Heart left ventricle (tissue), 16 donors: ENCODE results near the gene PSTPIP1. TPM values are rescaled to one million over a fixed set of nuclear protein-coding genes. Genes with fewer than 3 reads are reported as not detected.

ENCODE experiments used
- ATAC-seq, 4 donors: fragments of 200-7000 bp; cut with Tn5 transposase; one replicate each; pipeline ENCODE4 v1.9.1; 2020 to 2022; ENCODE audit warnings: moderate library complexity in 4 of 4, mild to moderate bottlenecking in 3 of 4, moderate number of reproducible peaks in 1 of 4
- DNase-seq, 5 donors: peaks; one replicate each; pipeline ENCODE4 v3.0.0-alpha.2; 2020
- H3K27ac ChIP-seq, 12 donors: fragments of 200-600 bp; sonication (generic) in 4 of 12; one replicate each; pipeline versions ENCODE4 v1.5.0 to v1.8.0; 2016 to 2022; ENCODE audit warnings: mild to moderate bottlenecking in 2 of 12
- H3K27me3 ChIP-seq, 9 donors: fragments of 200-600 bp; sonication (generic) in 2 of 9; one replicate each; pipeline versions ENCODE4 v1.5.1 to v1.8.0; 2016 to 2022; ENCODE audit warnings: mild to moderate bottlenecking in 3 of 9
- H3K36me3 ChIP-seq, 9 donors: fragments of 200-600 bp; sonication (generic) in 2 of 9; one replicate each; pipeline versions ENCODE4 v1.5.0 to v1.8.0; 2018 to 2022; ENCODE audit warnings: mild to moderate bottlenecking in 2 of 9
- H3K4me1 ChIP-seq, 12 donors: fragments of 200-600 bp; sonication (generic) in 4 of 12; one replicate each; pipeline versions ENCODE4 v1.5.0 to v1.8.0; 2016 to 2022; ENCODE audit warnings: mild to moderate bottlenecking in 3 of 12
- H3K4me3 ChIP-seq, 12 donors: fragments of 200-600 bp; sonication (generic) in 4 of 12; one replicate each; pipeline versions ENCODE4 v1.5.0 to v1.8.0; 2017 to 2022; ENCODE audit warnings: mild to moderate bottlenecking in 9 of 12, moderate library complexity in 4 of 12
- H3K9me3 ChIP-seq, 12 donors: fragments of 200-600 bp; sonication (generic) in 4 of 12; one replicate each; pipeline versions ENCODE4 v1.5.0 to v1.8.0; 2016 to 2022; ENCODE audit warnings: mild to moderate bottlenecking in 1 of 12
- POLR2A ChIP-seq, 2 donors: fragments of 450-650 bp; IDR thresholded peaks; one replicate each; pipeline ENCODE4 v1.6.1; 2017; ENCODE audit warnings: antibody characterized with exemption in 2 of 2, mild to moderate bottlenecking in 2 of 2, moderate library complexity in 2 of 2
- WGBS, 4 donors: extraction: QIAGEN DNeasy Blood & Tissue Kit in 2 of 4; methylation state at CpG; one replicate each; pipeline versions ENCODE4 v1.1.5 to v1.1.7; 2013 to 2018; 5-methylcytosine and 5-hydroxymethylcytosine counted together
- intact Hi-C, 10 donors: fragments of 100-400 bp; cut with DNase I; formaldehyde crosslinking; loops; one replicate each; pipeline versions ENCODE4 v1.11.1 to v1.14.2; 2022
- polyA plus RNA-seq, 2 donors: library from polyadenylated mRNA; stranded (reverse); fragments of 200-250 nt; gene quantifications; one replicate each; pipeline ENCODE4 v1.2.3, GENCODE V29; 2013
- total RNA-seq, 9 donors: library from RNA; depleted of rRNA in 2 of 9; stranded (reverse); fragments of >200 nt in 2 of 9; fragmentation: NEBNext Ultra II Directional in 3 of 9; extraction: Animal tissue kit (Norgen Biotek cat#: 25700) in 3 of 9; gene quantifications; one replicate each; pipeline versions ENCODE4 v1.1.0 to v1.2.4, GENCODE V29; 2016 to 2023
- TF ChIP-seq, protein P1 (sequence below), 12 donors: fragments of 200-600 bp; sonication (generic) in 4 of 12; IDR thresholded peaks; one replicate each; pipeline versions ENCODE4 v1.5.0 to v1.8.0; 2018 to 2022; ENCODE audit warnings: antibody characterized with exemption in 12 of 12, mild to moderate bottlenecking in 5 of 12
- donor health status: ischemic (EF 13 %, LVEDD 7.1; RV severe dilation, severe dysfunction).
- donor health status: healthy with polysubstance abuse.
- donor health status: DM: no; HTN: yes; CAD: no.
- donor health status: DM: no; HTN: no; CAD: no.
- donor health status: ischemic (EF 25% LVEDD 6.9; RV normal size, moderate dysfunction).
- donor health status: ischemic (EF 25% LVEDD 5.7; RV mildly dilated, moderate dysfunction).
- donor health status: healthy.
- donor health status: DM: yes; HTN: yes; CAD: no.
- donor health status: ischemic (EF 35%, LVEDD 5.7; RV mildly dilated, moderate dysfunction).
- donor health status: nonischemic (EF 11% LVEDD 7.7; RV severe dilation, severe dysfunction).
- donor health status: DM: yes; HTN: yes; CAD: no.
- donor health status: PGD.
- donor health status: ischemic (EF 29% LVEDD 5.4; RV normal size, mild dysfunction).
- donor health status: nonischemic (EF 23%, LVEDD 6.1; RV moderate dilation, normal function).

The PSTPIP1 gene
- total and polyA plus RNA-seq, 11 donors = 1.3 to 17.2 (median 2.9) TPM

DNA sequence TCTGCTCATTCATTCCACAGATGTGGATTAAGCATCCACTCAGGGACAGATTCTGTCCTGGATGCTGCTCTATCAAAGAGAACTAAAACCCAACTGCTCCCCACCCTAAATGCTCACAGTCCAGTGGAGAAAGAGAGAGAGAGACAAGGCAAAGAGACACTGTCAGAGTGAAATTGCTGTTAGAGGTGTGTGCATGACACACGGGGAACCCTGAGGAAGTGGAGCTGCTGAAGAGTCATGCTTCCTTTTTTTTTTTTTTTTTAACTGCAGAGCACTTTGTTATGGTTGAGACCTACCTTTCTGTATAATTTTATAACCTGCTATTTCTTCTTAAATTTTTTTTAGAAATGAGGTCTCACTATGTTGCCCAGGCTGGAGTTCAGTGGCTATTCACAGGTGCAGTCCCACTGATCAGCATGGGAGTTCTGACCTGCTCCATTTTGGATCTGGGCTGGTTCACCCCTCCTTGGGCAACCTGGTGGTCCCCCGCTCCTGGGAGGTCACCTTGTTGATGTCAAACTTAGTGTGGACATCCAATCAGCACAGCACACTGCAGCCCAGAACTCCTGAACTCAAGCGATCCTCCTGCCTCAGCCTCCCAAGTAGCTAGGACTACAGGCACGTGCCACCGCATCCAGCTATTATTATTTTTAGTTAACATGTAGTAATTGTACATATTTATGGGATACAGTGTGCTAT, 18.2 kb upstream of the PSTPIP1 start:
- peaks cover 0 to 6% (median 0%) of the 10 kb centered on the region in 12 donors for H3K9me3 ChIP-seq
- 85 to 93% (median 90%) methylated on average over 5 of the region's 5 CpGs for WGBS, 4 donors
- no peak overlapping the region for H3K4me3 ChIP-seq
- intact Hi-C loops = no loop called here
- peaks cover 0 to 22% (median 14%) of the 10 kb centered on the region in 12 donors for H3K4me1 ChIP-seq
- H3K27me3 ChIP-seq = no peaks in the 10 kb centered on the region
- TF ChIP-seq POLR2A (IDR thresholded peaks at IDR 0.05) = no peak
- TF ChIP-seq, protein P1, sequence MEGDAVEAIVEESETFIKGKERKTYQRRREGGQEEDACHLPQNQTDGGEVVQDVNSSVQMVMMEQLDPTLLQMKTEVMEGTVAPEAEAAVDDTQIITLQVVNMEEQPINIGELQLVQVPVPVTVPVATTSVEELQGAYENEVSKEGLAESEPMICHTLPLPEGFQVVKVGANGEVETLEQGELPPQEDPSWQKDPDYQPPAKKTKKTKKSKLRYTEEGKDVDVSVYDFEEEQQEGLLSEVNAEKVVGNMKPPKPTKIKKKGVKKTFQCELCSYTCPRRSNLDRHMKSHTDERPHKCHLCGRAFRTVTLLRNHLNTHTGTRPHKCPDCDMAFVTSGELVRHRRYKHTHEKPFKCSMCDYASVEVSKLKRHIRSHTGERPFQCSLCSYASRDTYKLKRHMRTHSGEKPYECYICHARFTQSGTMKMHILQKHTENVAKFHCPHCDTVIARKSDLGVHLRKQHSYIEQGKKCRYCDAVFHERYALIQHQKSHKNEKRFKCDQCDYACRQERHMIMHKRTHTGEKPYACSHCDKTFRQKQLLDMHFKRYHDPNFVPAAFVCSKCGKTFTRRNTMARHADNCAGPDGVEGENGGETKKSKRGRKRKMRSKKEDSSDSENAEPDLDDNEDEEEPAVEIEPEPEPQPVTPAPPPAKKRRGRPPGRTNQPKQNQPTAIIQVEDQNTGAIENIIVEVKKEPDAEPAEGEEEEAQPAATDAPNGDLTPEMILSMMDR (IDR thresholded peaks at IDR 0.05) = no peak
- ATAC-seq = no peak
- no peaks in the 10 kb centered on the region for H3K36me3 ChIP-seq
- DNase-seq = no peak
- no peak overlapping the region for H3K27ac ChIP-seq

- no peak for ATAC-seq
- intact Hi-C loops = no loop called here
- WGBS, 4 donors = 85 to 97% (median 94%) methylated on average over 18 of the region's 18 CpGs
These were observed 16.2 kb upstream of the PSTPIP1 start for GRCh38 chr15:76978522-76979330.

GRCh38 chr15:76979331-76979925, 15.5 kb upstream of the PSTPIP1 start:
- no peak overlapping the region for H3K4me3 ChIP-seq
- H3K9me3 ChIP-seq = peaks cover 0 to 6% (median 0%) of the 10 kb centered on the region in 12 donors
- H3K27me3 ChIP-seq = no peaks in the 10 kb centered on the region
- no peak overlapping the region for H3K27ac ChIP-seq
- no peaks in the 10 kb centered on the region for H3K36me3 ChIP-seq
- WGBS, 4 donors = 82 to 90% (median 88%) methylated on average over 15 to 23 of the region's 23 CpGs
- TF ChIP-seq POLR2A (IDR thresholded peaks at IDR 0.05) = no peak
- no peak for ATAC-seq
- intact Hi-C loops = no loop called here
- no peak for DNase-seq
- peaks cover 0 to 16% (median 0%) of the 10 kb centered on the region in 12 donors for H3K4me1 ChIP-seq

More at GRCh38 chr15:76978522-76979330, 16.2 kb upstream of the PSTPIP1 start:
- Histone ChIP-seq H3K27me3 (no peaks in the 10 kb centered on the region), H3K4me3 (no peak overlapping the region), H3K4me1 (peaks cover 0 to 11% (median under 1%) of the 10 kb centered on the region in 12 donors), H3K27ac (no peak overlapping the region), H3K9me3 (peaks cover 0 to 6% (median 0%) of the 10 kb centered on the region in 12 donors), H3K36me3 (no peaks in the 10 kb centered on the region)
- DNase-seq = no peak
- TF ChIP-seq POLR2A (IDR thresholded peaks at IDR 0.05) = no peak
- TF ChIP-seq, protein P1 (IDR thresholded peaks at IDR 0.05) = no peak

DNA sequence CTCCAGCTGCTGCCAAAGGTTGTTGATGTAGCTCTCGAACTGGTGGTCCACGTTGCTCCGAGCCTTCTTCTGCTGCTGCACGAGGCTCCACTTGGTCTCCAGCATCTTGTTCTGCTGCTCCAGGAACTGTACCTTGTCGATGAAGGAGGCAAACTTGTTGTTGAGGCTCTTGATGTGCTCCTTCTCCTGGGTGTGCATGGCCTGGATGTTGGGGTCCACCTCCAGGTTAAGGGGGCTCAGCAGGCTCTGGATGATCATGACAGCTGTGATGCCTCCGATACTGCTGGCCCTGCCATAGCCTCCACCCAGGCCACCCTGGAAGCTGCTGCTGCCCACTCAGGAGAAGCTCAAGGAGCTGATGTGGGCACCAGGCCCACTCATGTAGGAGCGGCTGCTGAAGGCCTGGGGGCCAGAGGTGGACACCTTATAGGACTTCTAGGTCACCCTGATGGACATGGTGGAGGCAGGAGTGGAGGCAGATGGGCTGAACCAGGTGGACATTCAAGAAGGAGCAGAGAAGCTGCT, 14.9 kb upstream of the PSTPIP1 start:
- Histone ChIP-seq H3K27me3 (no peaks in the 10 kb centered on the region), H3K9me3 (peaks cover 0 to 6% (median 0%) of the 10 kb centered on the region in 12 donors), H3K4me1 (peaks cover 0 to 21% (median 0%) of the 10 kb centered on the region in 12 donors), H3K36me3 (no peaks in the 10 kb centered on the region), H3K27ac (no peak overlapping the region), H3K4me3 (no peak overlapping the region)
- DNase-seq = no peak
- WGBS, 4 donors = 88 to 94% (median 89%) methylated on average over 5 to 7 of the region's 7 CpGs
- intact Hi-C loops = no loop called here
- TF ChIP-seq POLR2A (IDR thresholded peaks at IDR 0.05) = no peak
- TF ChIP-seq, protein P1 (IDR thresholded peaks at IDR 0.05) = no peak
- no peak for ATAC-seq
